A673 (cell line): Measurements from ENCODE around the gene PDIA4. TPM values are rescaled to one million over a fixed set of nuclear protein-coding genes. Genes with fewer than 3 reads are reported as not detected.

Source experiments
- BruUV-seq: library from RNA; stranded (reverse); fragments of 400-500 nt; replicated peaks from 2 replicates; lab custom pipeline; 2021; lab: Mats Ljungman, UMichigan
- CTCF ChIA-PET: fragments of 300-600 bp; sonication (Branson Sonifier 250); formaldehyde crosslinking; loops from one replicate; lab custom pipeline; 2022; ENCODE audit warnings: antibody characterized with exemption; lab: Charles Lee
- POLR2A ChIA-PET: fragments of 300-600 bp; sonication (Branson Sonifier 250); formaldehyde crosslinking; loops from one replicate; lab custom pipeline; 2022; ENCODE audit warnings: antibody characterized with exemption; ENCODE audit not compliant: low non-redundant PET; lab: Charles Lee
- DNase-seq: peaks from one replicate; pipeline ENCODE4 v3.0.0-alpha.2; 2015; ENCODE audit warnings: low spot score
- H3K27ac ChIP-seq: fragments of 200-600 bp; sonication (generic); 2 replicates; pipeline ENCODE4 v1.5.1; 2016; ENCODE audit warnings: mixed run types, low read depth, mild to moderate bottlenecking, mixed read lengths, antibody characterized with exemption, low read length; ENCODE audit not compliant: poor library complexity, severe bottlenecking
- H3K27me3 ChIP-seq: fragments of 200-600 bp; sonication (generic); replicated peaks from 2 replicates; pipeline ENCODE4 v1.6.1; 2017; ENCODE audit warnings: mixed run types, low read depth, mild to moderate bottlenecking, mixed read lengths, antibody characterized with exemption, low read length; ENCODE audit not compliant: insufficient read depth, poor library complexity
- H3K36me3 ChIP-seq: fragments of 200-600 bp; sonication (generic); 2 replicates; pipeline ENCODE4 v1.6.1; 2016; ENCODE audit warnings: mixed run types, mild to moderate bottlenecking, mixed read lengths, antibody characterized with exemption, low read length; ENCODE audit not compliant: insufficient read depth, poor library complexity, severe bottlenecking
- H3K4me1 ChIP-seq: fragments of 200-600 bp; sonication (generic); 2 replicates; pipeline ENCODE4 v1.6.1; 2017; ENCODE audit warnings: mixed run types, mild to moderate bottlenecking, mixed read lengths, antibody characterized with exemption, low read length; ENCODE audit not compliant: insufficient read depth, poor library complexity, severe bottlenecking
- H3K4me3 ChIP-seq: fragments of 200-600 bp; sonication (generic); 2 replicates; pipeline ENCODE4 v1.5.1; 2016; ENCODE audit warnings: low read depth, mixed run types, mild to moderate bottlenecking, mixed read lengths, low read length; ENCODE audit not compliant: poor library complexity, severe bottlenecking
- H3K9me3 ChIP-seq: fragments of 200-600 bp; sonication (generic); 2 replicates; pipeline ENCODE4 v1.6.1; 2016; ENCODE audit warnings: mixed run types, low read depth, mild to moderate bottlenecking, mixed read lengths, antibody characterized with exemption, low read length; ENCODE audit not compliant: poor library complexity, severe bottlenecking
- EZH2 ChIP-seq: fragments of 200-600 bp; sonication (generic); IDR thresholded peaks from 2 replicates; pipeline ENCODE4 v1.6.1; 2017; ENCODE audit warnings: borderline replicate concordance, low read depth, mild to moderate bottlenecking, mixed read lengths, antibody characterized with exemption, low read length; ENCODE audit not compliant: poor library complexity, severe bottlenecking
- intact Hi-C: fragments of 100-400 bp; cut with micrococcal nuclease; formaldehyde crosslinking; loops from one replicate; pipeline ENCODE4 v1.10.0; 2022; ENCODE audit not compliant: unreplicated experiment
- total RNA-seq: library from RNA; stranded (reverse); gene quantifications from 2 replicates; pipeline ENCODE4 v1.2.3, GENCODE V29; 2021
- TF ChIP-seq, protein P1 (sequence below): fragments of 300-800, 200-600 bp; sonication (generic); conservative IDR thresholded peaks from 2 replicates; pipeline ENCODE4 v1.5.1; 2017; ENCODE audit warnings: low read depth, mild to moderate bottlenecking, antibody characterized with exemption, low read length, moderate library complexity, mixed read lengths

The PDIA4 gene
- total RNA-seq, 1 experiment from 2014 or later: 235 TPM

DNA sequence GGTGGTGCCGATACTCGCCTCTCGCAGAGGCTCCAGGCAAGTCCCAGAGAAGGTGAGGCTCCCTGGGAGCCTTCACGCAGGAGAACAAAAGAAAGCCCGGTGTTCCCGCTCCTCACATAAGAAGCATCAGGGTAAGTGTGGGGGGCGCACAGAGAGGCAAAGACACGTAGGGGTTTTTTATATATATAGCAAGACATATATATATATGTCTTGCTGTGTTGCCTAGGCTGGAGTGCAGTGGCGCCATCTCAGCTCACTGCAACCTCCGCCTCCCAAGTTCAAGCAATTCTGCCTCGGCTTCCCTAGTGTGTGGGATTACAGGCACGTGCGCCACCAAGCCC is 61.3 kb downstream of the PDIA4 start:
- Histone ChIP-seq H3K36me3 (no peaks in the 10 kb centered on the region), H3K27ac (no peak overlapping the region), H3K4me3 (peak overlapping the region; percentile 38), H3K9me3 (no peaks in the 10 kb centered on the region), H3K27me3 (no peaks in the 10 kb centered on the region), H3K4me1 (no peaks in the 10 kb centered on the region)
- no TSS peak for BruUV-seq
- ChIA-PET POLR2A (no interaction called here), CTCF (no interaction called here)
- no peak for DNase-seq
- TF ChIP-seq, protein P1, sequence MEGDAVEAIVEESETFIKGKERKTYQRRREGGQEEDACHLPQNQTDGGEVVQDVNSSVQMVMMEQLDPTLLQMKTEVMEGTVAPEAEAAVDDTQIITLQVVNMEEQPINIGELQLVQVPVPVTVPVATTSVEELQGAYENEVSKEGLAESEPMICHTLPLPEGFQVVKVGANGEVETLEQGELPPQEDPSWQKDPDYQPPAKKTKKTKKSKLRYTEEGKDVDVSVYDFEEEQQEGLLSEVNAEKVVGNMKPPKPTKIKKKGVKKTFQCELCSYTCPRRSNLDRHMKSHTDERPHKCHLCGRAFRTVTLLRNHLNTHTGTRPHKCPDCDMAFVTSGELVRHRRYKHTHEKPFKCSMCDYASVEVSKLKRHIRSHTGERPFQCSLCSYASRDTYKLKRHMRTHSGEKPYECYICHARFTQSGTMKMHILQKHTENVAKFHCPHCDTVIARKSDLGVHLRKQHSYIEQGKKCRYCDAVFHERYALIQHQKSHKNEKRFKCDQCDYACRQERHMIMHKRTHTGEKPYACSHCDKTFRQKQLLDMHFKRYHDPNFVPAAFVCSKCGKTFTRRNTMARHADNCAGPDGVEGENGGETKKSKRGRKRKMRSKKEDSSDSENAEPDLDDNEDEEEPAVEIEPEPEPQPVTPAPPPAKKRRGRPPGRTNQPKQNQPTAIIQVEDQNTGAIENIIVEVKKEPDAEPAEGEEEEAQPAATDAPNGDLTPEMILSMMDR: no peak
- no peak for TF ChIP-seq EZH2
- intact Hi-C loops: loop anchor here (10.0 kb wide), 2 partner anchors 162 to 272 kb away; partner anchors contain the start of gene CUL1

DNA sequence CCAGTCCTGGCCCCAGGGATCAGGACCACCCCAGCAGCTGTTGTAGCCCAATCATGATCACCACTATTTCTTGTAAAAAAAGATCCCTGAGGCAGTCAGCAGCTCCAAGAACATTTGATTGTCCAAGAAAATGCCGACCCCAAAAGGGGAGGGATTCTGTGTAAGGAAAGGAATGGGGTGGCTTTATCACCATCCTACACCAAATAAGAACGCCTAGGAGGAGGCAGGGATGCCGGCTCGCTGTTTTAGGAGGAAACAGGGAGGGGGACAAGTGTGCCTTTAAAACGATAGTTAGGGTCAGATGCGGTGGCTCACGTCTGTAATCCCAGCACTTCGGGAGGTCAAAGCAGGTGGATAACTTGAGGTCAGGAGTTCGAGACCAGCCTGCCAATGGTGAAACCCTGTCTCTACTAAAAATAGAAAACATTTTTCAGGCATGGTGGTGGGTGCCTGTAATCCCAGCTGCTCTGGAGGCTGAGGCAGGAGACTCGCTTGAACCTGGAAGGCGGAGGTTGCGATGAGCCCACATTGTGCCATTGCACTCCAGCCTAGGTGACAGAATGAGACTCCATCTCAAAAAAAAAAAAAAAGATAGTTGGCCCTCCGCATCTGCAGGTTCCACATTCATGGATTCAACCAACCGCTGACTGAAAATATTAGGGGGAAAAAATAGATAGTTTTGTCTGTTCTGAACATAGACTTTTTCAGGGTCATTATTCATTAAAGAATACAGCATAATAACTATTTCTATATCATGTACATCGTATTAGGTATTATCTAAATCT is 63.6 kb downstream of the PDIA4 start:
- POLR2A ChIA-PET: no interaction called here
- DNase-seq: no peak
- Histone ChIP-seq H3K4me3 (no peak overlapping the region), H3K4me1 (no peaks in the 10 kb centered on the region), H3K36me3 (no peaks in the 10 kb centered on the region), H3K27ac (no peak overlapping the region), H3K9me3 (no peaks in the 10 kb centered on the region), H3K27me3 (no peaks in the 10 kb centered on the region)
- BruUV-seq: no TSS peak
- no peak for TF ChIP-seq EZH2
- TF ChIP-seq, protein P1: no peak
- CTCF ChIA-PET: no interaction called here
- intact Hi-C loops: loop anchor here (10.0 kb wide), 2 partner anchors 160 to 270 kb away; partner anchors contain the start of gene CUL1

DNA sequence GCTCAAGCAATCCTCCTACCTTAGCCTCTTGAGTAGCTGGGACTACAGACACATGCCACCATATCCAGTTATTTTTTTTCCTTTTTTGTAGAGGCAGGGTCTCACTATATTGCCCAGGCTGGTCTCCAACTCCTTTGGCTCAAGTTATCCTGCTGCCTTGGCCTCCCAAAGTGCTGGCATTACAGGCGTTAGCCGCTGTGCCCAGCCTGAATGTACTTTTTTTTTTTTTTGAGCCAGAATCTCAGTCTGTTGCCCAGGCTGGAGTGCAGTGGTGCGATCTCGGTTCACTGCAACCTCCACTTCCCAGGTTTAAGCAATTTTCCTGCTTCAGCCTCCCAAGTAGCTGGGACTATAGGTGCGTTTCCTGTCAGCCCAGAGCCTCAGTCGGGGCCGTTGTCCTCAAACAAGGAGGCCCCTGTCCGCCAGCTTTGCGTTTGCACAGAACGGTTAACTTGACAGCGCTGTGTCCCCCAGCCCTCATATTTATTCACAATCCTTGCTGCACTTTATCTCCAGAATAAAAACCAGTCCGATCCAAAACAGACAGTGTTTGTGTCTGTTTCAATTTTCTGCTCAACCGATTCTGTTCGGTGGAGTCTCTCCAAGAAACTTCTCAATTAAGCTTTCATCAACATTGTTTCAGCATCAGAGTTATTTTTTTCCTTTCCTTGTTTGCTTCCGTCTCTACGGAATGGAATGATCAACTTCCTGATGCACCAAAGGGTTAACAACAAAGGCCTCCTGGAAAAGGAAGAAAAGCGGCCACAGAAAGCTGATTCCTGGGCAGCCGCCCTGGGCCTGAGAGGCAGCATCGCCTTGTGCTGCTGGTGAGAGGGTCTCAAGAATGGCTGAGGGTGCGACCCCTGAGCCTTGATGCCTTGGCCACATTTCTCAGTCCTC is 64.5 kb downstream of the PDIA4 start:
- no TSS peak for BruUV-seq
- TF ChIP-seq, protein P1: no peak
- TF ChIP-seq EZH2: no peak
- intact Hi-C loops: loop anchor here (1.0 to 10.0 kb wide), 4 partner anchors 159 to 699 kb away; partner anchors contain the start of gene CUL1
- no peak overlapping the region for H3K27ac ChIP-seq
- no peaks in the 10 kb centered on the region for H3K36me3 ChIP-seq
- no peak for DNase-seq
- H3K4me3 ChIP-seq: peak overlapping the region; percentile 54
- no peaks in the 10 kb centered on the region for H3K9me3 ChIP-seq
- CTCF ChIA-PET: interaction anchor here (0.7 to 0.8 kb wide), 3 partner anchors 189 to 701 kb away, joined by 3 to 4 read pairs (median 3); no protein-coding TSS in a partner anchor
- POLR2A ChIA-PET: interaction anchor here (0.6 kb wide), 1 partner anchor 105 kb away, joined by 3 read pairs; no protein-coding TSS in a partner anchor
- no peaks in the 10 kb centered on the region for H3K27me3 ChIP-seq
- no peaks in the 10 kb centered on the region for H3K4me1 ChIP-seq
